ENCODE data around the gene FAM3C. TPM values are rescaled to one million over a fixed set of nuclear protein-coding genes. Genes with fewer than 3 reads are reported as not detected.

The FAM3C gene
- total RNA-seq, 1 experiment from 2014 or later, result 37.9 TPM

- peaks cover 35% of the 10 kb centered on the region for H3K79me2 ChIP-seq (ENCODE audit: low read length)
- H3K4me1 ChIP-seq (ENCODE audit: insufficient read depth, low read length), result peaks cover 14% of the 10 kb centered on the region
- 0 out of 2 replicates have a peak, but pooled peaks cover 8% of the 10 kb centered on the region for H4K20me1 ChIP-seq (ENCODE audit: low read length)
- no peak overlapping the region for H3K4me2 ChIP-seq (ENCODE audit: low read length)
- H3K4me3 ChIP-seq (ENCODE audit: low read length), result no peak overlapping the region
- no peak overlapping the region for H3K27ac ChIP-seq (ENCODE audit: low read length)
- DNase-seq (no peak), ATAC-seq (no peak)
- H2AFZ ChIP-seq (ENCODE audit: low read length), result peak overlapping the region; percentile 96; the same call in 1 of the 2 replicates
- ChIA-PET POLR2A (ENCODE audit: unreplicated experiment) (no interaction called here), CTCF (interaction anchor here (0.6 kb wide), 1 partner anchor 147 kb away, joined by 7 read pairs; no protein-coding TSS in a partner anchor)
- H3K9ac ChIP-seq (ENCODE audit: low read length), result no peak overlapping the region
- H3K27me3 ChIP-seq (ENCODE audit: low read length), result no peaks in the 10 kb centered on the region
- no peaks in the 10 kb centered on the region for H3K9me3 ChIP-seq (ENCODE audit: low read length)
- no TSS peak for BruUV-seq (replicated peaks)
- H3F3A ChIP-seq (ENCODE audit: low read length, unreplicated experiment), result no peaks in the 10 kb centered on the region
- no peak for TF ChIP-seq EZH2 (IDR thresholded peaks at IDR 0.05; ENCODE audit: low read length, unreplicated experiment)
- TF ChIP-seq, protein P1, sequence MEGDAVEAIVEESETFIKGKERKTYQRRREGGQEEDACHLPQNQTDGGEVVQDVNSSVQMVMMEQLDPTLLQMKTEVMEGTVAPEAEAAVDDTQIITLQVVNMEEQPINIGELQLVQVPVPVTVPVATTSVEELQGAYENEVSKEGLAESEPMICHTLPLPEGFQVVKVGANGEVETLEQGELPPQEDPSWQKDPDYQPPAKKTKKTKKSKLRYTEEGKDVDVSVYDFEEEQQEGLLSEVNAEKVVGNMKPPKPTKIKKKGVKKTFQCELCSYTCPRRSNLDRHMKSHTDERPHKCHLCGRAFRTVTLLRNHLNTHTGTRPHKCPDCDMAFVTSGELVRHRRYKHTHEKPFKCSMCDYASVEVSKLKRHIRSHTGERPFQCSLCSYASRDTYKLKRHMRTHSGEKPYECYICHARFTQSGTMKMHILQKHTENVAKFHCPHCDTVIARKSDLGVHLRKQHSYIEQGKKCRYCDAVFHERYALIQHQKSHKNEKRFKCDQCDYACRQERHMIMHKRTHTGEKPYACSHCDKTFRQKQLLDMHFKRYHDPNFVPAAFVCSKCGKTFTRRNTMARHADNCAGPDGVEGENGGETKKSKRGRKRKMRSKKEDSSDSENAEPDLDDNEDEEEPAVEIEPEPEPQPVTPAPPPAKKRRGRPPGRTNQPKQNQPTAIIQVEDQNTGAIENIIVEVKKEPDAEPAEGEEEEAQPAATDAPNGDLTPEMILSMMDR (conservative IDR thresholded peaks at IDR 0.05; ENCODE audit: low read depth, low read length), result no peak
- no peak for TF ChIP-seq EZH2phosphoT487 (IDR thresholded peaks at IDR 0.05; ENCODE audit: borderline replicate concordance, low read length)
- intact Hi-C loops (cut with micrococcal nuclease), result loop anchor here (5.0 kb wide), 1 partner anchor 85 kb away; no protein-coding TSS in a partner anchor
- H3K9me2 ChIP-seq (replicated peaks; ENCODE audit: low read length), result no peaks in the 10 kb centered on the region
- peaks cover 6% of the 10 kb centered on the region; the same call in 1 of the 2 replicates for H3K36me3 ChIP-seq (ENCODE audit: low read depth, low read length)
Measured at GRCh38 chr7:121397361-121397760, 1.3 kb upstream of the FAM3C start.

DNA sequence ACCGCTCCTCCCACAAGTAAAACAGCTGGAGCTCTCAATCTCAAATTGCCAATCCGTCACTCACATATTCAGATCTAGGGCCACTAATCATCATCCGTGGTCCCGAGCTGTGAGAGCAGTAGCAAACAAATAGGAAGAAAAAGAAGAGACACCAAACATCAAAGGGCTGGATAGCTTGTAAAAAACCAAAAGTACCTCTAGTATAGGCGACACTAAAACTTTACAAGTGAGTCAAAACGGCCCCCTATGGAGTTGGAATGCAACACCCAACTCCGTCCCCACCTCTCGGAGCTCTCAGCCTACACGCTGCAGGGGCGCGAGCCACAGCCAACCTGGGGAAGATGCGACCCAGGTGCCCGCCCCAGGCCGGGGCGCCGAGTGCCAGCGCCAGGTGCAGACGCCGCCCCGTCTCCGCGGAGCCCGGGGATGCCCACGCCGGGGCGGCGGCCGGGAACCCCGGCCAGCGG is 581 bp downstream of the FAM3C start:
- no TSS peak for BruUV-seq (replicated peaks)
- intact Hi-C loops (cut with micrococcal nuclease), result loop anchor here (5.0 kb wide), 1 partner anchor 87 kb away; no protein-coding TSS in a partner anchor
- Histone ChIP-seq H3K4me3 (ENCODE audit: low read length) (peak overlapping the region; percentile 80), H3K36me3 (ENCODE audit: low read depth, low read length) (peaks cover 7% of the 10 kb centered on the region; the same call in 1 of the 2 replicates), H3K9me3 (ENCODE audit: low read length) (no peaks in the 10 kb centered on the region), H2AFZ (ENCODE audit: low read length) (peak overlapping the region; percentile 71; the same call in 1 of the 2 replicates), H3K4me2 (ENCODE audit: low read length) (peak overlapping the region; percentile 83), H3K9me2 (replicated peaks; ENCODE audit: low read length) (no peaks in the 10 kb centered on the region), H3K27me3 (ENCODE audit: low read length) (no peaks in the 10 kb centered on the region), H4K20me1 (ENCODE audit: low read length) (0 out of 2 replicates have a peak, but pooled peaks cover 12% of the 10 kb centered on the region), H3K9ac (ENCODE audit: low read length) (peak overlapping the region; percentile 90), H3K4me1 (ENCODE audit: insufficient read depth, low read length) (peaks cover 14% of the 10 kb centered on the region), H3K27ac (ENCODE audit: low read length) (peak overlapping the region; percentile 60), H3F3A (ENCODE audit: low read length, unreplicated experiment) (no peaks in the 10 kb centered on the region), H3K79me2 (ENCODE audit: low read length) (peaks cover 53% of the 10 kb centered on the region)
- ChIA-PET POLR2A (ENCODE audit: unreplicated experiment) (interaction anchor here (0.5 to 1.0 kb wide), 9 partner anchors 13 to 556 kb away, joined by 3 to 19 read pairs (median 4); no protein-coding TSS in a partner anchor), CTCF (interaction anchor here (0.7 to 1.4 kb wide), 2 partner anchors 10 to 28 kb away, joined by 3 to 5 read pairs; no protein-coding TSS in a partner anchor)
- DNase-seq (peak; percentile 47), ATAC-seq (peak; percentile 51)
- TF ChIP-seq EZH2 (IDR thresholded peaks at IDR 0.05; ENCODE audit: low read length, unreplicated experiment) (no peak), EZH2phosphoT487 (IDR thresholded peaks at IDR 0.05; ENCODE audit: borderline replicate concordance, low read length) (no peak)
- TF ChIP-seq, protein P1 (conservative IDR thresholded peaks at IDR 0.05; ENCODE audit: low read depth, low read length), result no peak

DNA sequence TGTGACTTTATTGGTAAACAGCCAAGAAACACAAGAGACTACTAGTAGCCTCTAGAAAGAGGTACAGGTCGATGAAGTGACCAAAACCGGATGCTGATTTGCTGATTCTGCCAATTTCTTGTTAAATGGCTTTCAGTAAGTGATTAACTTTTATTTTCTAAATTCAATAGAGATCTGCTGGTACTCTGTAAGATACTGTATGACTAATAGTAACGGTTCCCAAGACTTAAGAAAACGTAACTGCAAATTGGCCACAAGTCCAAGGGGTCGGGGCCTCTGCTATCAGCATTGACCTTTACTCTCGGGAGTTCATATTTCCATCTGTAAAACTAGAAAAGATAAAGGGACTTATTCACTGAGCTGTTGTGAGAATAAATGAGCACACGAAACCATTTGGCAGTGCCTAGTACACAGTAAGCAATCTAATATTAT is 1.4 kb downstream of the FAM3C start:
- Histone ChIP-seq H3K9me2 (replicated peaks; ENCODE audit: low read length) (no peaks in the 10 kb centered on the region), H3K4me1 (ENCODE audit: insufficient read depth, low read length) (peaks cover 14% of the 10 kb centered on the region), H3K79me2 (ENCODE audit: low read length) (peaks cover 61% of the 10 kb centered on the region), H4K20me1 (ENCODE audit: low read length) (0 out of 2 replicates have a peak, but pooled peaks cover 12% of the 10 kb centered on the region), H3K27ac (ENCODE audit: low read length) (no peak overlapping the region), H3K4me2 (ENCODE audit: low read length) (peak overlapping the region; percentile 83), H3K9ac (ENCODE audit: low read length) (no peak overlapping the region), H2AFZ (ENCODE audit: low read length) (no peak overlapping the region), H3K9me3 (ENCODE audit: low read length) (no peaks in the 10 kb centered on the region), H3K36me3 (ENCODE audit: low read depth, low read length) (peaks cover 7% of the 10 kb centered on the region; the same call in 1 of the 2 replicates), H3K4me3 (ENCODE audit: low read length) (peak overlapping the region; percentile 80), H3K27me3 (ENCODE audit: low read length) (no peaks in the 10 kb centered on the region), H3F3A (ENCODE audit: low read length, unreplicated experiment) (no peaks in the 10 kb centered on the region)
- CTCF ChIA-PET, result interaction anchor here (1.4 kb wide), 1 partner anchor 28 kb away, joined by 5 read pairs; no protein-coding TSS in a partner anchor
- ATAC-seq (no peak), DNase-seq (no peak)
- POLR2A ChIA-PET (ENCODE audit: unreplicated experiment), result interaction anchor here (0.6 kb wide), 1 partner anchor 150 kb away, joined by 4 read pairs; no protein-coding TSS in a partner anchor
- TF ChIP-seq EZH2phosphoT487 (IDR thresholded peaks at IDR 0.05; ENCODE audit: borderline replicate concordance, low read length) (no peak), EZH2 (IDR thresholded peaks at IDR 0.05; ENCODE audit: low read length, unreplicated experiment) (no peak)
- TF ChIP-seq, protein P1 (conservative IDR thresholded peaks at IDR 0.05; ENCODE audit: low read depth, low read length), result no peak
- intact Hi-C loops (cut with micrococcal nuclease), result loop anchor here (1.0 to 5.0 kb wide), 2 partner anchors 8 to 88 kb away; no protein-coding TSS in a partner anchor
- no TSS peak for BruUV-seq (replicated peaks)
